SK-N-SH (cell line): ENCODE data around the gene CENPP.

ENCODE experiments used
- EP300 ChIP-seq, 2 experiments: IDR thresholded peaks; 2 replicates each; pipeline versions ENCODE4 v1.4.0 to v1.6.1; 2012; ENCODE audit warnings: borderline replicate concordance in 1 of 2, low read depth in 1 of 2, low read length in 1 of 2
- FOXM1 ChIP-seq: IDR thresholded peaks from 2 replicates; pipeline ENCODE4 v1.4.0; 2012; ENCODE audit warnings: low read depth, mild to moderate bottlenecking
- MAX ChIP-seq: IDR thresholded peaks from 2 replicates; pipeline ENCODE4 v1.4.0; 2012; ENCODE audit warnings: low read depth
- RAD21 ChIP-seq: IDR thresholded peaks from 2 replicates; pipeline ENCODE4 v1.6.1; 2012; ENCODE audit warnings: mild to moderate bottlenecking, low read length
- TF ChIP-seq, protein P1 (sequence below): fragments of 200-600 bp; sonication (generic); IDR thresholded peaks from 2 replicates; pipeline ENCODE4 v1.6.1; 2017; ENCODE audit warnings: antibody characterized with exemption, mild to moderate bottlenecking, moderate library complexity

GRCh38 chr9:92600462-92601261 is 274.9 kb downstream of the CENPP start:
- TF ChIP-seq, protein P1, sequence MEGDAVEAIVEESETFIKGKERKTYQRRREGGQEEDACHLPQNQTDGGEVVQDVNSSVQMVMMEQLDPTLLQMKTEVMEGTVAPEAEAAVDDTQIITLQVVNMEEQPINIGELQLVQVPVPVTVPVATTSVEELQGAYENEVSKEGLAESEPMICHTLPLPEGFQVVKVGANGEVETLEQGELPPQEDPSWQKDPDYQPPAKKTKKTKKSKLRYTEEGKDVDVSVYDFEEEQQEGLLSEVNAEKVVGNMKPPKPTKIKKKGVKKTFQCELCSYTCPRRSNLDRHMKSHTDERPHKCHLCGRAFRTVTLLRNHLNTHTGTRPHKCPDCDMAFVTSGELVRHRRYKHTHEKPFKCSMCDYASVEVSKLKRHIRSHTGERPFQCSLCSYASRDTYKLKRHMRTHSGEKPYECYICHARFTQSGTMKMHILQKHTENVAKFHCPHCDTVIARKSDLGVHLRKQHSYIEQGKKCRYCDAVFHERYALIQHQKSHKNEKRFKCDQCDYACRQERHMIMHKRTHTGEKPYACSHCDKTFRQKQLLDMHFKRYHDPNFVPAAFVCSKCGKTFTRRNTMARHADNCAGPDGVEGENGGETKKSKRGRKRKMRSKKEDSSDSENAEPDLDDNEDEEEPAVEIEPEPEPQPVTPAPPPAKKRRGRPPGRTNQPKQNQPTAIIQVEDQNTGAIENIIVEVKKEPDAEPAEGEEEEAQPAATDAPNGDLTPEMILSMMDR, result no peak
- no peak for TF ChIP-seq MAX
- TF ChIP-seq RAD21, result no peak
- no peak for TF ChIP-seq EP300 (IDR thresholded peaks at IDR 0.05; ENCODE audit: borderline replicate concordance in 1 of 2, low read depth in 1 of 2, low read length in 1 of 2)
- TF ChIP-seq FOXM1, result no peak
